Measurements from ENCODE around the gene LIN28A. TPM values are rescaled to one million over a fixed set of nuclear protein-coding genes. Genes with fewer than 3 reads are reported as not detected.
"Not testable (repeated sequence)": the region's sequence is repeated elsewhere in the genome, so short reads cannot be mapped to it uniquely, and the experiment has no call there.

LIN28A gene
- total RNA-seq, 1 experiment from 2014 or later = 1,289 TPM

GRCh38 chr1:26372039-26372438 lies 38.6 kb upstream of the LIN28A start:
- no CpG with 5 or more reads among the region's 5 CpGs for WGBS (ENCODE audit: extremely low coverage, insufficient read length, low lambda C conversion rate)

GRCh38 chr1:26372611-26373010 lies 38.0 kb upstream of the LIN28A start, which contains the start of gene ZNF683:
TSS of gene ZNF683 (minus strand) at chr1:26372750. CDS start at chr1:26368571, 4,179 bp downstream.
- not testable (repeated sequence) for DNase-seq; H3K27me3 ChIP-seq (ENCODE audit: insufficient read depth, low read length); H3K14ac ChIP-seq (ENCODE audit: insufficient read depth, low read length); H3K23ac ChIP-seq (ENCODE audit: insufficient read length, low read depth, low read length); H3K56ac ChIP-seq (ENCODE audit: insufficient read length, low read depth, low read length); H4K20me1 ChIP-seq (ENCODE audit: control insufficient read depth, insufficient read depth, insufficient read length); H2AK5ac ChIP-seq (ENCODE audit: insufficient read length, low read length); H3K27ac ChIP-seq (ENCODE audit: insufficient read length, low read depth, low read length); H2BK15ac ChIP-seq (ENCODE audit: low read depth, low read length); H4K91ac ChIP-seq (ENCODE audit: insufficient read length, low read depth, low read length); H2AFZ ChIP-seq (ENCODE audit: low read length); H3K18ac ChIP-seq (ENCODE audit: insufficient read length, low read depth, low read length); H3K4ac ChIP-seq (ENCODE audit: low read depth, low read length); H3K27me3 Mint-ChIP-seq (ENCODE audit: low read depth); H2BK120ac ChIP-seq (ENCODE audit: low read depth, low read length, poor library complexity, severe bottlenecking); H2BK12ac ChIP-seq (ENCODE audit: insufficient read length, low read depth, low read length); H3K9me3 ChIP-seq (ENCODE audit: control insufficient read depth, low read depth, low read length); H3K79me2 ChIP-seq (ENCODE audit: insufficient read depth, low read length); H3K79me1 ChIP-seq (ENCODE audit: insufficient read depth, low read depth, low read length, poor library complexity, severe bottlenecking); H3K4me2 ChIP-seq (ENCODE audit: insufficient read depth, insufficient read length, low read length); H3K27ac Mint-ChIP-seq; H3T11ph ChIP-seq (ENCODE audit: low read length); H2BK20ac ChIP-seq (ENCODE audit: low read depth, low read length, poor library complexity, severe bottlenecking); H3K4me1 ChIP-seq (ENCODE audit: insufficient read depth, low read length); H3K9me3 Mint-ChIP-seq; H2BK5ac ChIP-seq (ENCODE audit: insufficient read length, low read length); H3K9ac ChIP-seq (ENCODE audit: extremely low read depth, insufficient read length, low read length); H3K23me2 ChIP-seq (ENCODE audit: insufficient read length, low read depth, low read length, poor library complexity, severe bottlenecking); H4K5ac ChIP-seq (ENCODE audit: insufficient read length, low read depth, low read length); H3K36me3 Mint-ChIP-seq (ENCODE audit: insufficient read depth in 1 of 3, low read depth in 3 of 3); H4K8ac ChIP-seq (replicated peaks; ENCODE audit: insufficient read length, low read depth, low read length); H3K4me3 Mint-ChIP-seq
- no CpG with 5 or more reads among the region's 3 CpGs for WGBS (ENCODE audit: extremely low coverage, insufficient read length, low lambda C conversion rate)
- H3K4me1 Mint-ChIP-seq = peaks cover 15 to 17% of the 10 kb centered on the region in 2 experiments

More at GRCh38 chr1:26372039-26372438, 38.6 kb upstream of the LIN28A start:
- H3K14ac ChIP-seq (ENCODE audit: insufficient read depth, low read length) = no peak overlapping the region
- no peaks in the 10 kb centered on the region for H3K79me2 ChIP-seq (ENCODE audit: insufficient read depth, low read length)
- no peak overlapping the region for H2BK12ac ChIP-seq (ENCODE audit: insufficient read length, low read depth, low read length)
- H3K79me1 ChIP-seq (ENCODE audit: insufficient read depth, low read depth, low read length, poor library complexity, severe bottlenecking) = no peaks in the 10 kb centered on the region
- H3K23me2 ChIP-seq (ENCODE audit: insufficient read length, low read depth, low read length, poor library complexity, severe bottlenecking) = no peaks in the 10 kb centered on the region
- H2BK120ac ChIP-seq (ENCODE audit: low read depth, low read length, poor library complexity, severe bottlenecking) = no peak overlapping the region
- H3K27me3 ChIP-seq (ENCODE audit: insufficient read depth, low read length) = no peaks in the 10 kb centered on the region; the same call in 1 of the 2 replicates
- no peak overlapping the region for H3T11ph ChIP-seq (ENCODE audit: low read length)
- DNase-seq = no peak
- no peak overlapping the region for H2AFZ ChIP-seq (ENCODE audit: low read length)
- Mint-ChIP-seq H3K4me1 (peaks cover 15 to 17% of the 10 kb centered on the region in 2 experiments), H3K9me3 (peaks cover 0 to 3% of the 10 kb centered on the region in 2 experiments; a peak in 3 of 5 replicates), H3K36me3 (ENCODE audit: insufficient read depth in 1 of 3, low read depth in 3 of 3) (no peaks in the 10 kb centered on the region), H3K27me3 (ENCODE audit: low read depth) (peaks cover 6% of the 10 kb centered on the region; the same call in 1 of the 2 replicates), H3K4me3 (no peak overlapping the region), H3K27ac (no peak overlapping the region; a peak in 1 of 7 replicates)
- H3K9me3 ChIP-seq (ENCODE audit: control insufficient read depth, low read depth, low read length) = no peaks in the 10 kb centered on the region
- H4K91ac ChIP-seq (ENCODE audit: insufficient read length, low read depth, low read length) = no peak overlapping the region
- H2BK5ac ChIP-seq (ENCODE audit: insufficient read length, low read length) = no peak overlapping the region
- H4K20me1 ChIP-seq (ENCODE audit: control insufficient read depth, insufficient read depth, insufficient read length) = no peaks in the 10 kb centered on the region
- TF ChIP-seq CTCF (conservative IDR thresholded peaks at IDR 0.05) = no peak
- no peak overlapping the region for H3K27ac ChIP-seq (ENCODE audit: insufficient read length, low read depth, low read length)
- H2AK5ac ChIP-seq (ENCODE audit: insufficient read length, low read length) = no peak overlapping the region
- no peak overlapping the region for H2BK15ac ChIP-seq (ENCODE audit: low read depth, low read length)
- H3K9ac ChIP-seq (ENCODE audit: extremely low read depth, insufficient read length, low read length) = no peak overlapping the region
- H3K56ac ChIP-seq (ENCODE audit: insufficient read length, low read depth, low read length) = no peak overlapping the region
- H3K18ac ChIP-seq (ENCODE audit: insufficient read length, low read depth, low read length) = no peak overlapping the region
- no peak overlapping the region for H4K8ac ChIP-seq (replicated peaks; ENCODE audit: insufficient read length, low read depth, low read length)
- no peak overlapping the region for H3K4ac ChIP-seq (ENCODE audit: low read depth, low read length)
- H4K5ac ChIP-seq (ENCODE audit: insufficient read length, low read depth, low read length) = no peak overlapping the region
- H3K4me2 ChIP-seq (ENCODE audit: insufficient read depth, insufficient read length, low read length) = no peak overlapping the region
- no peak overlapping the region for H3K23ac ChIP-seq (ENCODE audit: insufficient read length, low read depth, low read length)
- no peak overlapping the region for H2BK20ac ChIP-seq (ENCODE audit: low read depth, low read length, poor library complexity, severe bottlenecking)
- no peaks in the 10 kb centered on the region for H3K4me1 ChIP-seq (ENCODE audit: insufficient read depth, low read length)
